NCI-H226 (cell line): ENCODE measurements around the gene NR0B2.

Source experiments
- DNase-seq: peaks from one replicate; pipeline ENCODE4 v3.0.0-alpha.2; 2015

NR0B2 gene

GRCh38 chr1:26932531-26932930 is 18.8 kb upstream of the NR0B2 start:
- DNase-seq, result no peak

- peak; percentile 67 for DNase-seq
These were observed 9.9 kb upstream of the NR0B2 start for GRCh38 chr1:26923711-26924110.

GRCh38 chr1:26922901-26923300 is 9.1 kb upstream of the NR0B2 start:
- DNase-seq, result no peak

- no peak for DNase-seq
These were observed 8.6 kb upstream of the NR0B2 start for GRCh38 chr1:26922431-26922729.

GRCh38 chr1:26921540-26922430 is 8.0 kb upstream of the NR0B2 start, which contains the start of gene NUDC:
Gene NUDC, plus strand, starts transcription at chr1:26921743. Its CDS starts 106 bp downstream, at chr1:26921849.
- DNase-seq, result peak; percentile 96

DNA sequence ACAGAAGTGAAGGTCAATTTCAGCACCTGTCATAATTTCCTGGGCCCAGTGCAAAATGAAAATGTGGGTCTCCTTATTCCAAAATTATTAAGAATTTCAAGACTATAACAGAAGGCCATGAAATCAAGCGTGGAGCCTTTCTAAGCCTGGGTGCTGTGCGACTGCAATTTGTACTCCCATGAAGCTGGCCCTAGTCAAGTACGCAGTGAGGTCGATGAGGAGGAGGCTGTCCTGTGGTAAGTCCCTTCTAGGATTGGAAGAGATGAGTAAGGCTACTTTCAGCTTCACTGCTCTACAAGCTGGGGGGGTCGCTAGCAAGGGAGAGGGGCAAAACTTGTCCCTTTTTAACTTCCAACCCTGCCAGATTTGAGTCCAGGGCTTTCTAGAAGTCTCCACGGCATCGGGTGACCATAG is 7.4 kb upstream of the NR0B2 start:
- no peak for DNase-seq

- DNase-seq, result no peak
These were observed 1.5 kb upstream of the NR0B2 start for GRCh38 chr1:26915204-26915842.

- DNase-seq, result no peak
These were observed 404 bp downstream of the NR0B2 start for GRCh38 chr1:26913389-26913753.

DNA sequence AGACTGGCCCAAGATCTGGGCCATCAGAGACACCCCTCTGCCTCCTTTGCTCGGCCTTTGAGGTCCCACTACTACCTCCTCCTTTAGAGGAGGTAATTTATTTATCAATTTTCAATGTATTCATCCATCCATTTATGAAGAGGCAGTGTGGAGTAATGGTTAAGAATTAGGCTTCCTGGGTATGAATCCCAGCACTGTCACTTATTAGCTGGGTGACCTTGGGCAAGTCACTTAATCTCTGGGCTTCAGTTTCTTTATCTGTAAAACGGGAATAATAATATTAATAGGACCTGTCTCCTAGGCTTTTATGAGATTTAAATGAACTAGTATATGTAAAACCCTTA is 1.7 kb downstream of the NR0B2 start:
- no peak for DNase-seq

DNA sequence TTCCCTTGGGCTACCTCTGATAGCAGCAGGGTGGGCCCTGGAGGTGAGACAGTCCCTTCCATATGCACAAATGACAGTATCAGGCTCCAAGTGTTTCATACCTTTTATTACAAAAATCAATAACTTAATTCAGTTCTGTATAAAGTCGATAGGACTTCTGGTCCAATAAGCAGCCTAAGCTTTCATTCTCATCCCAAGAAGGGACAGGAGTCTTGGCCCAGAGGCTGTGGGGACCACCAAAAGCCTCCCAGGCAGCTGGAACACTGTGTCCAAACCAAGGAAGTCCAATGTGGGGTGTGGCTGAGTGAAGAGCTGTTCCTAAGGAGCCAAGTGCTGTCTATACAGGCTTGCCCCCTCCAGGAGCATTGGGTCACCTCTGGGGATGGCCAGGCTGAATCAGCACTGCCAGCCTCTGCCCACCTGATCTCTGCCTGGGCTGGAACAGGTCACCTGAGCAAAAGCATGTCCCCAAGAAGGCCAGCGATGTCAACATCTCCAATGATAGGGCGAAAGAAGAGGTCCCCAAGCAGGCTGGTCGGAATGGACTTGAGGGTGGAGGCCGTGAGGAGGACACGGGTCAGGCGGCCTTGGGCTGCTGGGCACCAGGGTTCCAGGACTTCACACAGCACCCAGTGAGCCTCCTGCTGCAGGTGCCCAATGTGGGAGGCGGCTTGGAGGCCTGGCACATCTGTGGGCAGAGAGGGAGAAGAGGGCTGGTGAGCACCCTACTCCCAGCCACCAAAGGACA is 2.2 kb downstream of the NR0B2 start:
- no peak for DNase-seq

DNA sequence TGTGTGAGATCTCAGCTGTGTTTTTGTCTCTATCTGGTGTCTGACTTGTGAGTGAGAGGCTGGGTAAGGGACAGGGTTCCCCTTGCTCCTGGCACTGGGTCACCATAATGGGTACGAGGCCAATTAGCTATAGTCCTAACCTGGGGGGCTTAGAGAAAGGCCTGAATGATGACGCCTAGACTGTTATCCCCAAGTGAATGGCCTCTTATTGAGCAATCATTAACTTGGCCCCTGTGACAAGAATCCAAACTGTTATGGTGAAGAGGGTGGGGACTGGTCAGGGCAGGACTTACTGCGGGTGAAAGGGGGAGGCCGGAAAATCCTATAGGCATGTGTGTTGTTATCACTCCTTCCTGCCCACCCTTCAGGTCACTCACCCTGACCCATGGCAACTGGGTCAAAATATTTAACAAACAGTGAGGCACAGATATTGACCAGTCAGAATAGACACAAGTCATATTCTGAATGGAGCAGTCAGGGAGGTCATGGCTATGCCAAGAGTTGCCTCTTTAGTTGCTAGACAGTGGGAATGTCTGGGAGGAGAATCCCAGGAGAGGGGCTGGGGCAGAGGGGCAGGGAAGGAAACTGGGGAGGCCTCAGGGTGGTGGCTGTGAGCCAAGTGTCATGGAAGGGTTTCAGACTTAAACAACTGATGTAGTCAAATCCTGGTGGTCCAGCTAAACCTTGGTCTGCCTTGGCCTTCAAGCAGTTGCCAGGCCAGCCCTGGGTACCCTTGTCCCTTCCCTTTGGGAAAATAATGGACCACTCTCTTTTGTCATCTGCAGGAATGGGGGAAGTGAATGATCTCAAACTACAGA is 3.2 kb downstream of the NR0B2 start:
- DNase-seq, result no peak

- DNase-seq, result no peak
These were observed 3.8 kb downstream of the NR0B2 start for GRCh38 chr1:26909951-26910342.

DNA sequence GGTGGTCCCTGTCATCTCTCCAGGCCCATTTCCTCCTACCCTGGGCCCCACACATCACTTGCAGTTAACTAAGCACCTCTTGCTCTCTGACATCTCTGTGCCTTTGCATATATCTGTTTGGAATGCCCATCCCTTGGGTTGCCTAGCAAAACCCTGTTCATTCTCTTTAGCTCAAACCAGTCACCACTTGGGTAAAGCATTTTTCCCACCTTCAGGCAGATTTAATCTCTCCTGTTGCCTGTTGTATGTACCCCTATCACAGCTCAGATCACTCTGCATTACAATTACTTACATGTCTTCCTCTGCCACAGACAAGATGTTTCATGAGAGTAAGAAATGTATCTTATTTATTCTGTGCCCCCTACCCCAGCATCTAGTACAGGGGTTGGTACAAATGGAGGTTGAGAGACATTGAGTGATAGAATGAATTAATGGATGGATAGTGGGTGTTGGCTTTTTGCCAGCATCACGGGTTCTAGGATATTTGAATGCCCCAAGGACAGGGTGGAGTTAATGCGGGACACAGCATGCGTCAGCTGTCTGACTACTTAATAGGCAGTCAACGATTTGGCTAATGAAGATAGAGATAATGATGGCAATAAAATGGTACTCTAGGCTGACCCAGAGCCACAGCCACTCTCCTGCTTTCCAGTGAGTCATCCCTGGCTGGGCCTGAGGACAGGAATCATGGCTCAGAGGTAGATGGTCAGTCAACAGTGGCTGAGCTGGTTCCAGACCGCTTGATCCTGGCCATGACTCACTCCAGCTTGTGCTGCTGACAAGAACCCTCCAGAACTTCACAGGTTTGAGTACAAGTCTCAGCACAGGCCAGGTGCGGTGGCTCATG is 6.5 kb downstream of the NR0B2 start:
- peak; percentile 80 for DNase-seq

DNA sequence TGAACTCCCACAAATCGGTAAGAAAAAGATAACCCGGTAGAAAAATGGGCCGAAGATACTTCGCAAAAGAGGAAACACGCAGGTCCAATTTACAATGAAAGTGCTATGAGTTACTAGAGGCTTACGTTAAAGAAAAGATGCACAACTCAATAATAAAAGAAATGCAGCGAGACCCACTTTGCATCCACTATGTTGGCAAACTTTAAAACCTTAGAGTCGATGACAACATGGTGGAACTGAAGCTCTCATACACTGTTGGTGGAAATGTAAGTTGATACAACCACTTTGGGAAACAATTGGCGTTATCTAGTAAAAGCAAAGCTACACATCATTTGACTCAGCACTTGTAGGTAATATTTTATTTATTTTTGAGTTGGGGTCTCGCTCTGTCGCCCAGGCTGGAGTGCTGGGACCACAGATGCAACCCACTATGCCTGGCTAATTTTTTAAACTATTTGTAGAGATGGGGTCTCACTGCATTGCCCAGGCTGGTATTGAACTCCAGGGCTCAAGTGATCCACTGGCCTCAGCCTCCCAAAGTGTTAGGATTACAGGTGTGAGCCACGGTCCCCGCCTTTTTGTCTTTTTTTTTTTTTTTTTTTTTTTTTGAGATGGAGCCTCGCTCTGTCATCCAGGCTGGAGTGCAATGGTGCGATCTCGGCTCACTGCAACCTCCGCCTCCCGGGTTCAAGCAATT is 12.8 kb downstream of the NR0B2 start:
- DNase-seq, result no peak

GRCh38 chr1:26900001-26900814 is 13.6 kb downstream of the NR0B2 start, which contains the start of gene GPATCH3:
Gene GPATCH3, minus strand, starts transcription at chr1:26900467. Its CDS starts 25 bp downstream, at chr1:26900442.
- DNase-seq, result peak; percentile 84

- DNase-seq, result no peak
These were observed 16.4 kb downstream of the NR0B2 start for GRCh38 chr1:26897351-26897750.

GRCh38 chr1:26894263-26894662 is 19.5 kb downstream of the NR0B2 start:
- no peak for DNase-seq

DNA sequence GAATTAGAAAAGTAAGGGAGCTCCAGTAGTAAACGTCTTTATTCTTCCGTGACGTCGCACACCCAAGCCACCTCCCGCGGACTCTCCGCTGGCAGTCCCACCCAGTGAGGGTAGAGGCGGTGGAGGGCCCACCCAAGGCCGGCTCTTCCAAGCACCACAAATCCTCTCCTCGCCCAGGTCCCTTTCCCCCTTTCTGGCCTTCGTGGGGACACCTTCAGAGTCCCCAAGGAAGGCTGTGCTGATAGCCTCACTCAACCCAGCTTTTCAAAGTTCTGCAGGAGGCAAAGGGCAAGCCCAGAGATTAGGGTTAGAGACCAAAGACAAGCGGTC is 23.3 kb downstream of the NR0B2 start:
- DNase-seq, result no peak

- DNase-seq, result peak; percentile 68
These were observed 24.0 kb downstream of the NR0B2 start, which contains the start of gene GPN2 for GRCh38 chr1:26889551-26890466. Gene GPN2, minus strand, starts transcription at chr1:26890283. Its CDS starts 187 bp downstream, at chr1:26890096.
